Measurements from ENCODE around the gene SERPINB1. TPM values are rescaled to one million over a fixed set of nuclear protein-coding genes. Genes with fewer than 3 reads are reported as not detected.
A peak's percentile ranks its signal among the peaks of the same experiment; 100 is the strongest.

The SERPINB1 gene
- total and polyA plus RNA-seq, 12 donors: 16.3 to 73.7 (median 21.2) TPM

GRCh38 chr6:2827142-2827541 lies 14.5 kb downstream of the SERPINB1 start:
- no peak for TF ChIP-seq CTCF (IDR thresholded peaks at IDR 0.05)
- DNase-seq (no peak), ATAC-seq (peak; percentile 38 to 68 (median 60))
- Histone ChIP-seq H3K4me3 (no peak overlapping the region), H3K4me1 (peaks cover 0 to 8% (median 0%) of the 10 kb centered on the region in 9 donors), H3K27me3 (no peaks in the 10 kb centered on the region), H3K36me3 (peaks cover 0 to 10% (median 0%) of the 10 kb centered on the region in 9 donors), H3K9me3 (no peaks in the 10 kb centered on the region), H3K27ac (no peak overlapping the region)
- 65 to 68% methylated on average over 6 of the region's 6 CpGs for WGBS, 2 donors
- intact Hi-C loops (cut with DNase I): no loop called here

- peaks cover 0 to 8% (median 0%) of the 10 kb centered on the region in 9 donors for H3K4me1 ChIP-seq
- WGBS, 2 donors: 86 to 88% methylated on average over 2 of the region's 2 CpGs
- H3K27ac ChIP-seq: no peak overlapping the region
- H3K36me3 ChIP-seq: peaks cover 0 to 2% (median 0%) of the 10 kb centered on the region in 9 donors
- no peaks in the 10 kb centered on the region for H3K27me3 ChIP-seq
- no peak overlapping the region for H3K4me3 ChIP-seq
- intact Hi-C loops (cut with DNase I): no loop called here
- ATAC-seq (no peak), DNase-seq (no peak)
- no peak for TF ChIP-seq CTCF (IDR thresholded peaks at IDR 0.05)
- no peaks in the 10 kb centered on the region for H3K9me3 ChIP-seq
Measured at GRCh38 chr6:2826131-2826530, 15.5 kb downstream of the SERPINB1 start.

GRCh38 chr6:2823104-2823850 lies 18.4 kb downstream of the SERPINB1 start:
- Histone ChIP-seq H3K4me1 (peaks cover 3 to 30% (median 22%) of the 10 kb centered on the region in 9 donors), H3K4me3 (no peak overlapping the region), H3K27me3 (no peaks in the 10 kb centered on the region), H3K9me3 (no peaks in the 10 kb centered on the region), H3K36me3 (no peaks in the 10 kb centered on the region), H3K27ac (no peak overlapping the region)
- DNase-seq (no peak), ATAC-seq (no peak)
- no peak for TF ChIP-seq CTCF (IDR thresholded peaks at IDR 0.05)
- WGBS, 2 donors: 91 to 93% methylated on average over 7 of the region's 7 CpGs
- intact Hi-C loops (cut with DNase I): no loop called here

GRCh38 chr6:2821554-2821953 lies 20.1 kb downstream of the SERPINB1 start:
- H3K36me3 ChIP-seq: no peaks in the 10 kb centered on the region
- TF ChIP-seq CTCF (IDR thresholded peaks at IDR 0.05): no peak
- no peak for DNase-seq
- intact Hi-C loops (cut with DNase I): no loop called here
- WGBS, 2 donors: 94 to 99% methylated on average over 3 of the region's 3 CpGs
- peaks cover 3 to 39% (median 32%) of the 10 kb centered on the region in 9 donors for H3K4me1 ChIP-seq
- H3K27ac ChIP-seq: no peak overlapping the region
- ATAC-seq: no peak
- peaks cover 0 to 4% (median 0%) of the 10 kb centered on the region in 11 donors for H3K9me3 ChIP-seq
- no peaks in the 10 kb centered on the region for H3K27me3 ChIP-seq
- no peak overlapping the region for H3K4me3 ChIP-seq
